Prostate gland (tissue), 2 donors: ENCODE results near the gene TIE1. TPM values are rescaled to one million over a fixed set of nuclear protein-coding genes. Genes with fewer than 3 reads are reported as not detected.

Source experiments
- DNase-seq: peaks from one replicate; pipeline ENCODE4 v3.0.0-alpha.2; 2019; ENCODE audit warnings: low spot score
- H3K27ac ChIP-seq, 2 donors: fragments of 200-600 bp; sonication (generic); 2 replicates each; pipeline ENCODE4 v1.5.1; 2017 to 2019
- H3K27me3 ChIP-seq: fragments of 200-600 bp; sonication (generic); replicated peaks from 2 replicates; pipeline ENCODE4 v1.5.1; 2019; ENCODE audit not compliant: insufficient read depth
- H3K36me3 ChIP-seq, 2 donors: fragments of 200-600 bp; sonication (generic); 1 replicate in 1 of 2; 2 replicates in 1 of 2; pipeline versions ENCODE4 v1.5.1 to v1.8.1; 2017 to 2019
- H3K4me1 ChIP-seq: fragments of 200-600 bp; sonication (generic); replicated peaks from 2 replicates; pipeline ENCODE4 v1.5.1; 2019
- H3K4me3 ChIP-seq, 2 donors: fragments of 200-600 bp; sonication (generic); 2 replicates each; pipeline ENCODE4 v1.5.1; 2017 to 2019
- H3K9me3 ChIP-seq: fragments of 200-600 bp; sonication (generic); 2 replicates; pipeline ENCODE4 v1.5.1; 2017
- CTCF ChIP-seq, 4 experiments: fragments of 200-600 bp in 2 of 4; fragments of 450-650 bp in 2 of 4; sonication (generic) in 2 of 4; IDR thresholded peaks; 1 replicate in 3 of 4; 2 replicates in 1 of 4; pipeline ENCODE4 v1.5.1; 2016 to 2019; ENCODE audit warnings: antibody characterized with exemption in 4 of 4, mild to moderate bottlenecking in 2 of 4, moderate library complexity in 2 of 4
- POLR2A ChIP-seq: fragments of 450-650 bp; IDR thresholded peaks from one replicate; pipeline ENCODE4 v1.6.1; 2016; ENCODE audit warnings: antibody characterized with exemption, mild to moderate bottlenecking
- POLR2AphosphoS5 ChIP-seq: sonication (generic); formaldehyde crosslinking; IDR thresholded peaks from one replicate; pipeline ENCODE4 v1.6.1; 2017; ENCODE audit warnings: antibody characterized with exemption
- WGBS: methylation state at CpG from one replicate; pipeline ENCODE4 v1.1.5; 2018; 5-methylcytosine and 5-hydroxymethylcytosine counted together
- intact Hi-C: fragments of 100-400 bp; cut with DNase I; formaldehyde crosslinking; loops from one replicate; pipeline ENCODE4 v1.14.2; 2022
- total RNA-seq, 2 donors: library from RNA; depleted of rRNA; stranded (reverse); fragments of >200 nt; gene quantifications; one replicate each; pipeline ENCODE4 v1.1.0, GENCODE V29; 2016

TIE1 gene
- total RNA-seq, 2 donors from 2014 or later: 18.7 to 21.7 TPM

GRCh38 chr1:43277116-43277876 is 23.5 kb upstream of the TIE1 start:
- TF ChIP-seq POLR2AphosphoS5: no peak
- no peak for TF ChIP-seq CTCF (IDR thresholded peaks at IDR 0.05)
- no peak for TF ChIP-seq POLR2A
- Histone ChIP-seq H3K27me3 (no peaks in the 10 kb centered on the region), H3K9me3 (no peaks in the 10 kb centered on the region), H3K4me1 (no peaks in the 10 kb centered on the region), H3K27ac (no peak overlapping the region), H3K36me3 (no peaks in the 10 kb centered on the region), H3K4me3 (no peak overlapping the region)
- intact Hi-C loops: no loop called here
- no peak for DNase-seq
- 81% methylated on average over 7 of the region's 7 CpGs for WGBS

- no peak for TF ChIP-seq CTCF (IDR thresholded peaks at IDR 0.05)
- TF ChIP-seq POLR2A: no peak
- no peak for TF ChIP-seq POLR2AphosphoS5
- Histone ChIP-seq H3K27ac (no peak overlapping the region), H3K4me3 (no peak overlapping the region), H3K36me3 (no peaks in the 10 kb centered on the region), H3K27me3 (no peaks in the 10 kb centered on the region), H3K9me3 (no peaks in the 10 kb centered on the region), H3K4me1 (no peaks in the 10 kb centered on the region)
- DNase-seq: no peak
- intact Hi-C loops: no loop called here
- WGBS: 88% methylated on average over 4 of the region's 5 CpGs
These were observed 21.6 kb upstream of the TIE1 start for GRCh38 chr1:43279161-43279560.

- H3K27me3 ChIP-seq: no peaks in the 10 kb centered on the region
- H3K27ac ChIP-seq: no peak overlapping the region
- TF ChIP-seq POLR2AphosphoS5 (no peak), CTCF (IDR thresholded peaks at IDR 0.05) (no peak), POLR2A (no peak)
- no peaks in the 10 kb centered on the region for H3K9me3 ChIP-seq
- H3K36me3 ChIP-seq: no peaks in the 10 kb centered on the region
- intact Hi-C loops: no loop called here
- H3K4me1 ChIP-seq: no peaks in the 10 kb centered on the region
- 95% methylated on average over 6 of the region's 6 CpGs for WGBS
- DNase-seq: no peak
- H3K4me3 ChIP-seq: no peak overlapping the region
These were observed 21.1 kb upstream of the TIE1 start for GRCh38 chr1:43279666-43280065.

GRCh38 chr1:43280692-43281091 is 20.1 kb upstream of the TIE1 start:
- Histone ChIP-seq H3K27me3 (no peaks in the 10 kb centered on the region), H3K36me3 (no peaks in the 10 kb centered on the region), H3K4me3 (no peak overlapping the region), H3K27ac (no peak overlapping the region), H3K4me1 (no peaks in the 10 kb centered on the region), H3K9me3 (no peaks in the 10 kb centered on the region)
- no peak for DNase-seq
- WGBS: 66% methylated on average over 2 of the region's 2 CpGs
- TF ChIP-seq CTCF (IDR thresholded peaks at IDR 0.05) (no peak), POLR2A (no peak), POLR2AphosphoS5 (no peak)
- intact Hi-C loops: no loop called here
